Mucosa of stomach (tissue), 1 donor: ENCODE results near the gene GALK1.
A peak's percentile ranks its signal among the peaks of the same experiment; 100 is the strongest.
"Not testable (repeated sequence)": the region's sequence is repeated elsewhere in the genome, so short reads cannot be mapped to it uniquely, and the experiment has no call there.

Source experiments
- H3K27me3 ChIP-seq: one replicate; pipeline ENCODE4 v1.7.0; 2013; ENCODE audit warnings: mild to moderate bottlenecking, low read length; ENCODE audit not compliant: control insufficient read depth, insufficient read depth
- H3K36me3 ChIP-seq: one replicate; pipeline ENCODE4 v1.7.0; 2013; ENCODE audit warnings: low read length; ENCODE audit not compliant: control insufficient read depth, insufficient read depth
- H3K4me1 ChIP-seq: one replicate; pipeline ENCODE4 v1.7.0; 2013; ENCODE audit warnings: mild to moderate bottlenecking, low read length; ENCODE audit not compliant: control insufficient read depth, insufficient read depth
- H3K4me3 ChIP-seq: one replicate; pipeline ENCODE4 v1.7.0; 2013; ENCODE audit warnings: low read length
- H3K9ac ChIP-seq: one replicate; pipeline ENCODE4 v1.7.0; 2013; ENCODE audit warnings: mild to moderate bottlenecking, low read length, moderate library complexity
- H3K9me3 ChIP-seq: one replicate; pipeline ENCODE4 v1.7.0; 2013; ENCODE audit warnings: mild to moderate bottlenecking, low read length, moderate library complexity; ENCODE audit not compliant: control insufficient read depth
- donor health status: Pancreatic carcinoma.

The GALK1 gene

DNA sequence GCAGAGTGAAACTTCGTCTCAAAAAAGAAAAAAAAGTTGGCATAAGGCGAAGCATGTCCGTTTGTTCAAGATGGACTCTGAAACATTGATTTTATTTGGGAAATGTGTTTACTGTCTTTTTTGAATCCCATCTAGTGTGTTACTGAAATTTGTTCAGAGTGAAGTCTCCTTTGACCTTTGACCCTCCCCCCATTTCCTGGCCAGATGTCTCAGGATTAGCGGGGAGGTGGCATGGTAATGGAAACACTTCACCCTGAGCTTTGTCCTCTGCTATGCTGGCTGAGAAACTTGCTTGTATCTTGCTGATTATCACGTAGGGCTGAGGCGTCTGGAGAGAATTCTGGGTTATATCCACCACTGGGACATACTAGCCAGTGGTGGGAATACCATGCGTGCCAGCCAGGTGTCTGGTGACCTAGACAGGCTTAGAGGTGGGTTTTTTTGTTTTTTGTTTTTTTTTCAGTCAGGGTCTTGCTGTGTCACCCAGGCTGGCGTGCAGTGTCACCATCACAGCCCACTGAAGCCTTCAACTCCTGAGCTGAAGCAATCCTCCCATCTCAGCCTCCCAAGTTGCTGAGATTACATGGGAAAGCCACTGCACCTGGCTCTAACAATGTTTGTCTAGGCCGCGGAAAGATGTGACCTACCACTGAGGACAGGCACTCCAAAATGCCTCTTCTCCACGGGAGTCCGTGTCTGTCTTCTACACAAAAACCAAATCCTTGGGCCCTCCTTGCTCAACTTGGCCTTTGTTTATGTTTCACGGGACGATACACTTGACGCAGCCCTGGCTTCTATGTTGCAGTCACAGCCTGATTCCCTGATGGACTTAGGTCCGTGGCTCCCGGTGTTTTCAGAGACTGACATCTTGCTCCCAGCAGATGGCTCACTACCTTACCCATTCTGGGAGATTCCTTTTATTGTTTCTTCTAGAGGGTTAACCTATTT is 6.6 kb upstream of the GALK1 start:
- Histone ChIP-seq H3K36me3 (no peaks in the 10 kb centered on the region), H3K4me3 (no peak overlapping the region), H3K4me1 (peaks cover 27% of the 10 kb centered on the region), H3K27me3 (no peaks in the 10 kb centered on the region), H3K9ac (no peak overlapping the region), H3K9me3 (no peaks in the 10 kb centered on the region)

DNA sequence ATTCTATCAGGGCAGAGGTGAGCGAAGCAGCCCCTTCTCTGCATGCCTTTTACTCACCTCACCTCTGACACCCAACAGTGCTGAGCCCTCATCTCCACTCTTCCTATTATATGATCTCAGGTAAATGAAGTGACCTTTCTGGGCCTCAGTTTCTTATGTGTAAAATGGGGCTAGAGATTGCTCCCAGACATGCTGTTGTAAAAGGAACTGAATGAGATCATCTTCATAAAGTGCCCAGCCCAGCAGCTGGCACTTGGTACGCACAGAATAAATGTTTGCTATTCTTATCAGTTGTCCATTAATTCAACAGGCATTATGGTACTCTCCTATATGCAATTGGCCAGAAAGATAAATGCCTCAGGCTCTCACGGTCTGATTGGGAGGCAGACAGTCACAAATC is 4.5 kb upstream of the GALK1 start:
- H3K27me3 ChIP-seq, result no peaks in the 10 kb centered on the region
- H3K36me3 ChIP-seq, result no peaks in the 10 kb centered on the region
- peaks cover 34% of the 10 kb centered on the region for H3K4me1 ChIP-seq
- no peak overlapping the region for H3K4me3 ChIP-seq
- no peak overlapping the region for H3K9ac ChIP-seq
- no peaks in the 10 kb centered on the region for H3K9me3 ChIP-seq

DNA sequence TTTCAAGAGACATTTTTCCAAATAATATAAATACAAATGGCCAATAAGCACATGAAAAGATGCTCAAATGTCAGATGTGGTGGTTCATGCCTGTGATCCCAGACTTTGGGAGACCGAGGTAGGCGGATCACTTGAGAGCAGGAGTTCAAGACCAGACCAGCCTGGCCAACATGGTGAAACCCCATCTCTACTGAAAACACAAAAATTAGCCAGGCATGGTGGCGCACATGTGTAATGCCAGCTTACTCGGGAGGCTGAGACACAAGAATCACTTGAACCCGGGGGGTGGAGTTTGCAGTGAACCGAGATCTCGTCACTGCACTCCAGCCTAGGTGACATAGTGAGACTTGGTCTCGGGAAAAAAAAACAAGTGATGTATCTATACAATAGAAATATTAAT is 2.9 kb upstream of the GALK1 start:
- H3K36me3 ChIP-seq, result no peaks in the 10 kb centered on the region
- peaks cover 47% of the 10 kb centered on the region for H3K4me1 ChIP-seq
- no peaks in the 10 kb centered on the region for H3K27me3 ChIP-seq
- H3K9ac ChIP-seq, result no peak overlapping the region
- no peaks in the 10 kb centered on the region for H3K9me3 ChIP-seq
- no peak overlapping the region for H3K4me3 ChIP-seq

DNA sequence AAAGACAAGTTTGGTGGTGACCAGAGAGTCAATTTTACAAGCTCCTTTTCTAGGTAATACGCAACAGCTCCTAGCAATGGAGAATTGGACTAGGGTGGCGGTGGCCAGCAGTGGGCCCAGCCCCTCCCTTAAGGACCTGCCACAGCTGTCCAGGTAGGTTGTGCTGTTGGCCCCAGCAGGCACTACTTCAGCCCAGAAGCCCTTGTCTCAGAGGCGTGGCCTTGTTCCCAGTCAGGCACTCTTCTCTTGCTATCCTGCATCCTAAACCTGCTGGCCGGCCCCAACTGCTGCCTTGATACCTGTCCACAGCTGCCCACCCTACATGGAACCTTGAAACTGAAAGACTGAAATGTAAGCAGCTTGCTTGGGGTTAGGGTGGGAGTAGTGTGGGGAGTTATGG is 989 bp upstream of the GALK1 start:
- H3K4me1 ChIP-seq, result peaks cover 35% of the 10 kb centered on the region
- no peak overlapping the region for H3K9ac ChIP-seq
- H3K9me3 ChIP-seq, result no peaks in the 10 kb centered on the region
- no peak overlapping the region for H3K4me3 ChIP-seq
- H3K27me3 ChIP-seq, result no peaks in the 10 kb centered on the region
- no peaks in the 10 kb centered on the region for H3K36me3 ChIP-seq

DNA sequence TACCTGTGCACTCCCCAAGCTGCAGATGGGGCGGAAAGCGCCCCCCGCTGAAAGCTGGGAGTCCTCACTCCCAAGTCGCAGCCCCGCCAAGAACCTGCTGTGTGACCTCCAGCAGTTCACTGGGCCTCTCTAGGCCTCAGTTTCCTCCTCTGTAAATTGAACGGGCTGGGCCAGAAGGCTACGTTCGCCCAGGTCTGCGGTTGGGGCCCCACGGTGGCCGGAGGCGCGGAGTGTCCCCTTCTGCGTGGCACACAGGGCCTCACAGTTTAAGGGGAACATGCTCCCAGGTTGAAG is 628 bp downstream of the GALK1 start:
- H3K4me1 ChIP-seq, result peaks cover 25% of the 10 kb centered on the region
- H3K9ac ChIP-seq, result peak overlapping the region; percentile 75
- H3K9me3 ChIP-seq, result no peaks in the 10 kb centered on the region
- H3K27me3 ChIP-seq, result no peaks in the 10 kb centered on the region
- no peaks in the 10 kb centered on the region for H3K36me3 ChIP-seq
- H3K4me3 ChIP-seq, result peak overlapping the region; percentile 19

DNA sequence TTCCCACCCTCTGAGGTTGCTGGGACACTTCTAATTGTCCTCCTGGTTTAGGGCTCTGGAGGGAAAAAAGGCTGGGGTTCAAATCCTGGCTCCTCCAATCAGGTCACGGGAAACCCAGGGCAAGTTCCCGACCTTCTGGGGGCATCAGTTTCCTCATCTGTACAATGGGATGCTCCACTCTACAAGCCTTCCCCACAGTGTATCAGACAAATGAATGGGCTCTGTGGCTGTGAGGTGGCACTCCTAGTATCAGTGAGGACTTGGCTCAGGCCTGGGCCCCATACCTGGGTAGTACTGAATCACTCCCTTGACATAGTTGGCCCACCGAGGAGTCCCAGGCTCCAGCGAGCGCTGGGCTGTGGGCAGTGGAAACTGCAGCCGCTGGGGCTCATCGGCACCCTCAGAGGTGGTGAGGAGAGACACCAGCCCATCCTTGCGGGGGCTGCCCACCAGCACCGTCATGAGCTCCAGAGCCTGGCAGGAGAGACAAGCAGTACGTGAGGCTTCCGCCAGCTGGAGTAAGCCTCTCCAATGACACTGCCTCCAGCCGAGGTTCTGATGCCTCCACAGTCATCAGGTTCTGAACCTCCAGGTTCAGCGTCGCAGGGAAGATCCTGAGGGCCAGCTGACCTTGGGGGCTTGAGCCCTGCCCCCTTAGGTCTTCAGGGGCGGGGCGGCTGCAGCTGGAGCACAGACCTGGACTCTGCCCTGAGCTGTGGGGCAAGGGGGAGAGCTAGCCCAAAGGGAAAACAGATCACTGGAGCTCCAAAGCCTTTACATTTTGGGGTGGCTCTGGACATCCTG is 1.2 kb downstream of the GALK1 start:
- peak overlapping the region; percentile 19 for H3K4me3 ChIP-seq
- peaks cover 20% of the 10 kb centered on the region for H3K4me1 ChIP-seq
- peak overlapping the region; percentile 75 for H3K9ac ChIP-seq
- no peaks in the 10 kb centered on the region for H3K36me3 ChIP-seq
- no peaks in the 10 kb centered on the region for H3K9me3 ChIP-seq
- no peaks in the 10 kb centered on the region for H3K27me3 ChIP-seq

DNA sequence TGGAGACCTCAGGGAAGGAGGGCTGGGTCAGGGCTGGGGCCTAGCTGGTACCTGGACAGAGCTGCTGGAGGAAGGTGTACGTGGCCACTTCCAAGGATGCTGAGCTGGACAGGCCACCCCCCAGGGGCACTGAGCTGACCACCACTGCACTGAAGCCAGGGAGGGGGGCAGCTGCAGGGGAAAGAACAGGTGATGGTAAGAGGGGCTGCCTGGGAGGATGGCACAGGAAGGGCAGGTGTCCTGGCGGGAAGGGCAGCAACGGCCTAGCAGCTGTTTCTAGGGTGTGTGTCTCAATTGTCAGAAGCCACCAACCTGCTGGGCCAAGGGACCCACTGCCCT is 1.8 kb downstream of the GALK1 start:
- H3K36me3 ChIP-seq, result no peaks in the 10 kb centered on the region
- no peaks in the 10 kb centered on the region for H3K9me3 ChIP-seq
- H3K4me3 ChIP-seq, result no peak overlapping the region
- peaks cover 20% of the 10 kb centered on the region for H3K4me1 ChIP-seq
- no peak overlapping the region for H3K9ac ChIP-seq
- H3K27me3 ChIP-seq, result no peaks in the 10 kb centered on the region

DNA sequence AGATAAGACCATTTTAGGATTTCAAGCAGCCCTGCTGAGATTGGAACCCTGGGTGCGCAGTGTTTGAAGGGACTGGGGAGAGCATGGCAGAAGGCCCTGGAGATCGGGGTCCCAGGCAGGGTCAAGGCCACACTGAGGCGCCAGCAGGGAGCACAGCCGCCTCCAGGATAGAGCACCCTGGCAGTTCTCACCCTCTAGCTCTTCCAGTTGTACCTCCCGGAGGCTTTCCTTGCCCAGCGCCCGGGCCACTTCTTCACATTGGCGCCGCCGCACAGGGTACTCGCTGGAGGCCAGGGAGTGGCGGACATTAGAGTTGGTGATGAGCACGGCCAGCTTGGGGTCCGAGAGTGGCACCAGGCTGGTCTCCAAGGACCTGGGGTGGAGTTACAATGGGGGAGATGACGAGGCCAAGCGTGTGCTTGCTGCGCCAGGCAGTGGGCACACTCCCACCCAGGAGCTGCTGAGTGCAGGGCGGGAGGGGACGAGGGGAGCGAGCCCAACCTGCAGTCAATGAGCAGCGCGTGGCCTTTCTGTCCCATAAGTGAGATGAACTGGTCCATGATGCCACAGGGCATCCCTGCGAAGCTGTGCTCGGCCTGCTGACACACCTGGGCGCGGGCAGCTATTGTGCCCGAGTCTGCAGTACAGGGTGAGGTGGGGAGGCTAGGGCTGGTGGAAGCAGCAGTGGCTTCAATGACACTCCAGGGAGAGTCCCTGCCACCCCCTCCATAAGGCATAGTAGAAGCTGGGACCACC is 2.3 kb downstream of the GALK1 start:
- Histone ChIP-seq H3K36me3 (peaks cover under 1% of the 10 kb centered on the region), H3K27me3 (no peaks in the 10 kb centered on the region), H3K9ac (no peak overlapping the region), H3K9me3 (no peaks in the 10 kb centered on the region), H3K4me1 (peaks cover 20% of the 10 kb centered on the region), H3K4me3 (no peak overlapping the region)

DNA sequence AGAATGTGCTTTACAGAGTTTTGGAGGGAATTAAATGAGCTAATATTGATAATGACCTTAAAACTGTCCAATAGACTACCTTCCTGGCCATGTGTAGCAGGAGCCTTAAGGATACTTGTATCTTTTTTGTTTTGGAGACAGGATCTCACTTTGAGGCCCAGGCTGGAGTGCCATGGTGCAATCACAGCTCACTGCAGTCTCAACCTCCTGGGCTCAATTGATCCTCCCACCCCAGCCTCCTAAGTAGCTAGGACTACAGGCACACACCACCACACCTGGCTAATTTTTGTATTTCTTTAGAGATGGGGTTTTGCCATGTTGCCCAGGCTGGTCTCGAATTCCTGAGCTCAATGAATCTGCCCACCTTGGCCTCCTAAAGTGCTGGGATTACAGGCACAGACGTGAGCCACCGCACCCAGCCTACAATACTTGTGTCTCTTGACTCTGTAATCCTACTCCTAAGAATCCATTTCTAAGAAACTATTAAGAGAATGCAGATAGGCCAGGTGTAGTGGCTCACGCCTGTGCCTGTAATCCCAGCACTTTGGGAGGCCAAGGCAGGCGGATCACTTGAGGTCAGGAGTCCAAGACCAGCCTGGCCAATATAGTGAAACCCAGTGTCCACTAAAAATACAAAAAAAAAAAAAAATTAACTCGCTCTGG is 4.9 kb downstream of the GALK1 start:
- Histone ChIP-seq H3K4me1 (peaks cover 20% of the 10 kb centered on the region), H3K36me3 (peaks cover 24% of the 10 kb centered on the region)
- not testable (repeated sequence) for H3K4me3 ChIP-seq, H3K9ac ChIP-seq, H3K27me3 ChIP-seq, H3K9me3 ChIP-seq

DNA sequence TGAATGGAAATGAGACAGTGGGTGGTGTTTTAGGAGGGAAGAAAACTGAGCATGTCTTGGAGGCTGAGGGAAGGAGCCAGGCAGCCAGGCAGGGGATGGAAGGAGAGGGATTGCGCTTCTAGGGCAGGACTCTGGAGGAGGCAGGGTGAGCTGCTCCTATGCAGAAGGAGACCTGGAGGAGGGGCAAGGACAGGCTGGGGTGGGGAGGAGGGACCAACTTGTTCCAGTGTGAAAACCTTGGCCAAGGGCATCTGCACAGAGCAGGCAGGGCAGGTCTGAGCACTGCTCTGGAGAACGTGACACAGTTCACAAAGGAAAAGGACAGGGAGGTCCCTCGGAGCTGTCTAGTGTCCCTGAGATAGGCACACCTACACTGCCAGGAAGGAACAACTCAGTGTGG is 5.5 kb downstream of the GALK1 start:
- Histone ChIP-seq H3K4me1 (peaks cover 16% of the 10 kb centered on the region), H3K36me3 (peaks cover 24% of the 10 kb centered on the region), H3K9me3 (no peaks in the 10 kb centered on the region), H3K4me3 (no peak overlapping the region), H3K27me3 (no peaks in the 10 kb centered on the region), H3K9ac (no peak overlapping the region)

DNA sequence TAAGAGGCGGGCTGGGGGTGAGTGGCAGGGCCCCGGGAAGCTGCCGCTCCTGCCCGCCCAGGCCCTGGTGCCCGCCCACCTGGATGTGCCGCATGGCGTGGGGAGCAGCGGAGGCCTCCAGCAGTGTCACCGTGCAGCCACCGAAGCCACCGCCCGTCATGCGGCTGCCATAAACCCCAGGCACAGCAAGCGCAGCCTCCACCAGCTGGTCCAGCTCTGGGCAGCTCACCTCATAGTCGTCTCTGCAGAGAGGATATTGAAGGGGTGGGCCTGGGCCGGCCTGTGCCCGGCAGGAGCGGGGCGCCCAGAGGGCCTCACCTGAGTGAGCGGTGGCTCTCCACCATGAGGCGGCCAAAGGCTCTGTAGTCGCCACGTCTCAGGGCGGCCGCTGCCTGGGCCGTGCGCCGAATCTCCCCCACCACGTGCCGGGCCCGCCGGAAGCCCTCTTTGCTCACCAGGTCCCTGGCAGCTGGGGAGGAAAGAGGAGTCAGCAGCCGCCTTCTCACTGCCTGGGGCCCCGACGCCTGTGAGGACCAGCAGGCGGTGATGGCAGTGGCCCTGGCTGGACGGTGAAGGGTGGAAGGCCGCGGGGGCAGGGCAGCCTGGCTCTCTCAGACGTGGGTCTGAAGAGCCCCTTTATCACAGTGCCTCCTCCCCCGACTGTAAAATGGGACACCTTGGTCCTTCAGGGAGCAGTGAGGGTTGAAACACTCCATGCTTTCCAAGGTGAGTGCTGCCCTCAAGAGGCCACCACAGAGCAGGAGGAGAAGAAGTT is 6.7 kb downstream of the GALK1 start:
- no peaks in the 10 kb centered on the region for H3K9me3 ChIP-seq
- no peak overlapping the region for H3K9ac ChIP-seq
- no peaks in the 10 kb centered on the region for H3K27me3 ChIP-seq
- H3K4me3 ChIP-seq, result no peak overlapping the region
- peaks cover 5% of the 10 kb centered on the region for H3K4me1 ChIP-seq
- H3K36me3 ChIP-seq, result peaks cover 24% of the 10 kb centered on the region
